HG03571 (cell line): ENCODE measurements around the gene OR6N2.

ENCODE experiments used
- ATAC-seq: cut with Tn5 transposase; IDR thresholded peaks from one replicate; pipeline ENCODE4 v1.9.1; 2021; ENCODE audit not compliant: unreplicated experiment

Gene OR6N2, protein sequence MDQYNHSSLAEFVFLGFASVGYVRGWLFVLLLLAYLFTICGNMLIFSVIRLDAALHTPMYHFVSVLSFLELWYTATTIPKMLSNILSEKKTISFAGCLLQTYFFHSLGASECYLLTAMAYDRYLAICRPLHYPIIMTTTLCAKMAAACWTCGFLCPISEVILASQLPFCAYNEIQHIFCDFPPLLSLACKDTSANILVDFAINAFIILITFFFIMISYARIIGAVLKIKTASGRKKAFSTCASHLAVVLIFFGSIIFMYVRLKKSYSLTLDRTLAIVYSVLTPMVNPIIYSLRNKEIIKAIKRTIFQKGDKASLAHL

DNA sequence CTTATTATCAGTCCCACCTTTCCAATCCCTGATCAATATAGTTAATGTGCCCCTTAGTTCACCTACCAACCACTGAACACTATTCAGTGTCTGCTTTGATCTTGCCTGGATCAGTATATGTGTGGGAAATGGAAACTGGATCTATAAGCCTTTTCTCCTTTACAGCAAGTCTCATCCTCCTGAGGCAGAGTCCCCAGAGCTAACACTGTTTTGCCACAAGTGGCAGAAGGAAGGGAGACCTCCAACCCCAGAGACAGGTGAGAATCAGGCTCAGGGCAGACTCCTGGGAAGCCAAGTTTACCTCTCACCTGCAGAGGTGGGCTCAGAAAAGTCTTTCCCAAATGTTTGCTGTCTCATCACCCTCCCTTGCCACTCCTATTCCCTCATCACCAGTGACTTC, at the start of gene OR6N2:
Gene OR6N2, minus strand, starts transcription at position 101 of the 400 bp plus-strand sequence. CDS start 3,569 bp downstream, outside the sequence.
- no peak for ATAC-seq

- peak; percentile 39 for ATAC-seq
Observed at GRCh38 chr1:158830074-158830677, 49.2 kb upstream of the OR6N2 start.

DNA sequence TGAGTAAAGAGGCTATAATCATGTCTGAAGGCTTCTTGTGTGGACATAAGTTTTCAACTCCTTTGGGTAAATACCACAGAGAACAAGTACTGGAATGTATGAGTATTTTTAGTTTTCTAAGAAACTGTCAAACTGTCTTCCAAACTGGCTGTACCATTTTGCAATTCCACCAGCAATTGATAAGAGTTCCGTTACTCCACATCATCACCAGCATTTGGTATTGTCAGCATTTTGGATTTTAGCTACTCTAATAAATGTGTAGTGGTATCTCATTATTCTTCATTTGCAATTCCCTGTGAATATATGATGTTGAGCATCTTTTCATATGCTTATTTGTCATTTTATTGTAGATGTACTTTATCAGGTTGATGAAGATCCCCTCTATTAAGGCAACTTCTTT, 40.7 kb upstream of the OR6N2 start:
- ATAC-seq, result no peak

DNA sequence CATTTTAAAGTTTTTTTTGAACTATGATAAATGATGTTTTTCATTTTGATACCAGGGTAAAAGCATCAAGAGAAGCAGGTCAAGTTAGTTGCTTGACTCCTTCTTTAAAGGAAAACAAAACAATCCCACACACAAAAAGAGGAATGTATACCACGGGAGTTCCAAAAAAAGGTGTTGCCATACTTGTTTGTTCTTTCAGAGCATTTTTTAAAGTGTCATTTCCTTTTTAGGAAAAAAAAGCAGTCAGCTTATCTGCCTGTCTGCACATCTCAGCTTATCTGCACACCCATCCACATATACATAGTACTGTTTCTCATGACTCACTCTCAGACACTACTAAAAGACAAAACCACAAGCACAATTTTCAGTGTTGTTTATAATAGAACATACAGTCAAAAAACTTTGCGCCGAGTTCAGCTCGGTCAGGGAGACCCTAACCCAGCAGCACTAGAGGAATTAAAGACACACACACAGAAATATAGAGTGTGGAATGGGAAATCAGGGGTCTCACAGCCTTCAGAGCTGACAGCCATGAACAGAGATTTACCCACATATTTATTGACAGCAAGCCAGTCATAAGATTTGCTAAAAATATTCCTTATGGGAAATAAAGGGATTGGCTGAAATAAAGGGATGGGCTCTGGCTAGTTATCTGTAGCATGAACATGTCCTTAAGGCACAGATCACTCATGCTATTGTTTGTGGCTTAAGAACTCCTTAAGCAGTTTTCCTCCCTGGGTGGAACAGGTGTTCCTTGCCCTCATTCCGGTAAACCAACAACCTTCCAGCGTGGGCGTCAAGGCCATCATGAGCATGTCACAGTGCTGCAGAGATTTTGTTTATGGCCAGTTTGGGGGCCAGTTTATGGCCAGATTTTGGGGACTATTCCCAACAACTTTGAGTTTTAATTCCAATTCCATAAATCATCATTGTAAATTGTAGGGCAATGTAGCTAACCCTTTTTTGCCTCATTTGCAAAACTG, 38.7 kb upstream of the OR6N2 start:
- ATAC-seq, result peak; percentile 66

- no peak for ATAC-seq
Observed at GRCh38 chr1:158818975-158819431, 38.0 kb upstream of the OR6N2 start.

DNA sequence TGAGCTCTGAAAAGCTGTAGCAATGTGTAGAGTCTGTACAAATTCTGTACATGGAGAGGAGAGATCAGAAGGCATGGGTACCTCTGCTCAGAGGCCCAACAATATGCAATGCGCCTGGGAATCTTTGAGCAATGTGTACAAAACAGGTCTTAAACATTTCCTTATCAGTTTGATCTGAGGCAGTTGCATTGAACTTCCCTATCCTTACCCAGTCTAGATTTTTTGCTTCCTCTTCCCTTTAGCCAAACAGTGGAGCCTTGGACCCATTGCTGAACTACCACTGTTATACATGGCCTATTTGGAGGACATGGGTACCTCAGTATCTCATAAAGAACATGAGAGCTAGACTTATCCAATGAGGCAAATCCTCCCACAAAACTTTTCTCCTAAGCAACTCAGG, 37.6 kb upstream of the OR6N2 start:
- no peak for ATAC-seq

DNA sequence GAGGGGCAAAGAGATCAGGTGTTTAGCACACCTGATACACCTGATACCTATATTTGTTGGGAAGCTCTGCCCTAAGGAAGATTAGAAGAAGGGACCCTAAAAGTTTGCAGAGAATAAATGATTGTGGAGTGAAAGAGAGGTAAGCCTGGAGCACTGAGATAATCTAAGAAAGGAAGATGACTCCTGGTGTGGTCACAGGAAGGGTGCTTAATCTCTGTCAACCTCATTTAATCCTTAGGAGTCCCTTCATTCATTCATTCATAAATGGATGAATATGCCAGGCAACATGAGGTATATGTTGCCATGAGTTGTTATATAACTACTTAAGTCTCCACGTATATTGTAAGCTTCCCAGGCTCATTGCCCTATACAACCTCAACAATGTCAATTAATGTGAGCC, 34.0 kb upstream of the OR6N2 start:
- no peak for ATAC-seq

GRCh38 chr1:158813164-158813563, 32.2 kb upstream of the OR6N2 start:
- ATAC-seq, result no peak

DNA sequence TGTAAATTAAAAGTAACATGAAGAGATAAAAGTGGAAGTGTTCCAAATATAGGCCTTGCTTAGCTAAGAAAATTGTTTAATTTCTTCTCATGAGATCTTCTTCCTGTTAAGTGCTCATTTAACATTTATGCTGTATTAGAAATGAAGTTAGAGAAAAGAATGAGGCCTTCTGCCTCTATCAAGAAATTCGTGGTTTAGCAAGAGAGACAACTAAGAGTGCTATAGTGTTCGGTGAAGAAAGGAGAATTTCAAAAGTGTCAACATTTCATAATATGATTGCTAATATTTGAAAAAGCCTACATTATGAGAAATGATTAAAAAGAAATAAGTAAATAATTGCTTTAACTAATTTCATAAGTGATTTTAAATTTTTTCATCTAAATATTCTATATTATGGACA, 31.3 kb upstream of the OR6N2 start:
- ATAC-seq, result no peak

DNA sequence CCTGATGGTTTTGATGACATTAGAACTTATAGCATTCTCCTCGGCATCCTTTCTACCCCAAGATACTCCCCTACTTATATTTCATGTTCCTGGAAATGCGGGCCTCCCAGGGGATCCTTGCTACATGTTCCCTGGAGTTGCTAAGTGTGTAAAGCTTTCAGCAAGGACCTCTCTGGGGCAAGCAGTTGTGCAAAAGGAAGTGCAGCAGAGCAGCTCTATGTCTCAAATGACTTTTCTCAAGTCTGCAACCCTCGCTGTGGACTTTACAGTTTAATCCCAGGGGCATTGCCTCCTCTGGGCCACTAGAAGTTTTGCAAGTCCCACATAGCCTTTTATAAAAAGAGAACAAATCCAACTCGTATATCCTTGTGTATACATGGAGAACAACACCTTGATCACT, 29.3 kb upstream of the OR6N2 start:
- no peak for ATAC-seq

DNA sequence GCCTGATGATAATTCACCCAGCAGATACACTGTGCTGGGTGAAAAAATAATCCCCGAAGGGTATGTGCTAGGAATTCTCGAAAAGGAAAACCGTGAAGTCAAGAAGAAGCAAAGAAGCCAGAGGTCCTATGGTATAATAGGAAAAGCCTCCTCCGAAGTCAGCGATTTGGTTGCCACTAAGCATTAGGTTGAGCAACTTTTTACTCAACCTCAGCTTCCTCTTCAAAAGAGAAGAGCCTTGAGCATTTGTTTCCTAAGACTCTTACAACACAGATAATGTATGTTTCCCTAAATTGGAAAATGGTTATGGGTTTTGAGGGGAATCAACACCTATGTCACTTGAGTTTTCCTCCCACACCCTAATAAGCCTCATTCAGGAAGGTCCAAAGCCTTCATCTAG, 28.9 kb upstream of the OR6N2 start:
- ATAC-seq, result no peak

DNA sequence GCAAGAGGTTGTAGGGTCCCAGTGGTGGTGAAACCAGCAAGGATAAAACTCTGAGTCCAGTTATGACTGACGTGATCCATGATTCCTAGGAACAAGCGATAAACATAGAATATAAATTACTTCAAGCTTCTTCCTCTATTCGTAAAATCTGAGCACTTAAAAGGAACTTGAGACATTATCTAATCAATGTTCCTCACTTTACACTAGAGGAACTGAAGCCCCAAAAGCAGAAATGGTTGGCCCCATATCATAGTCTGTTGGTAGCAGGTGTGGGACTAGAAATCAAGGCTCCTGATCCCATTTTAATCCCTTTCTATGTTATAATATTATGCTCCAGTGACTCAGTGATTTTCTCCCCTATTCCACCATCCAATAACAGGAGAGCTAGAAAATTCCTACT, 28.3 kb upstream of the OR6N2 start:
- ATAC-seq, result no peak

GRCh38 chr1:158806916-158807536, 26.0 kb upstream of the OR6N2 start:
- ATAC-seq, result no peak

DNA sequence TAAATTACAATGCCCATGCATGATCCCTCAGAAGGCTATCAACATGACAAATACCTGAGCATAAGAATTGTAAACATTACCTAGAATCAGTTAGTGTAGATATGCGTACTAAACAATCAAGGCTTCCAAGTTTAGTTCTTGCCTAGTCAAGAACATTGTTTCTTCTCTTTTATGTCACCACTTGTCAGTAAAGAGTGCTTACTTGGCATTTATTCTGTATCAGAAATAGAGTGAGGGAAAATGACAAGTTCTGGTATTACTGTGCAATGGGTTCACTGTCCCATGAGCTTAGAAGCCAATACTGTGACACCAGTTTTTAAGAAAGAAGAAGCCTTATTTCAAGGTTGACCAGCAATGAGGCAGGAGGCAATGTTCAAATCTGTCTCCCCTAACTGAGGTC, 22.7 kb upstream of the OR6N2 start:
- ATAC-seq, result no peak

DNA sequence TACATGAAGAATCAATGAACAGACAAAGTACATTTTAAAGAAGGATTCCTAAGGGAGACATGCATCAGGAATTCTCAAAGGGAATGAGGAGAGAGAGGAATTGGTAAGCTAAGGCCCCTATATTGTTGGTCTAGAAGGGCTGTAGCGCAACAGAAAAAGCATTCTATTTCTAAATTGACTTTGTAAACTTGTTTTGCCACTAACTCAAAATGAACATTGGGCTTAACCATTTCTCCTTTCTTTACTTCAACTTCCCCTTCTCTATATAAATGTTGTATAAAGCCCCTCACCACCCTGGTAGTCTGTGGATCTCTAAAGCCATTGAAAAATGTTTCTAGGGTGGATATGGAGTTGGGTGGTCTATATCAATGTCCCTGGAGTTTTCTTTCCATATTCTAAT, 20.4 kb upstream of the OR6N2 start:
- no peak for ATAC-seq

- no peak for ATAC-seq
Observed at GRCh38 chr1:158800526-158800925, 19.5 kb upstream of the OR6N2 start.

DNA sequence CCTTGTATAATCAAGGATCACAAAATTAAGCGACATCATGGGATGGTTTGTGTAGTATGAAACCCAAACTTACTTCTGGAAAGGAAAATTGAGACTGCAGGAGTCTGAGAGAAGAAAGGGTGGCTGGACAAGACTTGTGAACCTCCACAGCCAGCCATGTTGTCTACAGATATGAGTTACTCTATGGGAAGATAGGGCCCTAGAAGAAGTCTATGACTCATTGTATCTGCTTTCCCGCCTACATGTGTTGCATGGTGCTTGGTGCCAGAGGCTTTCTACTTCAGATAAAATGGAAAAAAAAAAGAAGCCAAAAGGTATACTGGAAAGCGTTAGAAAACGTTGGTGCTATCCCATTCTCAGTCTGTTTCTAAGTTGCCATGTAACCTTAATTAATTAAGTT, 18.7 kb upstream of the OR6N2 start:
- no peak for ATAC-seq

GRCh38 chr1:158798531-158798930, 17.5 kb upstream of the OR6N2 start:
- no peak for ATAC-seq

- ATAC-seq, result no peak
Observed at GRCh38 chr1:158794247-158794646, 13.2 kb upstream of the OR6N2 start.

GRCh38 chr1:158793604-158794003, 12.6 kb upstream of the OR6N2 start:
- no peak for ATAC-seq
